GM12864 (cell line): ENCODE results near the gene PCSK2.

Source experiments
- DNase-seq: peaks from one replicate; pipeline ENCODE4 v3.0.0-alpha.2; 2011; ENCODE audit warnings: low read depth
- H3K4me3 ChIP-seq: 2 replicates; pipeline ENCODE4 v1.5.1; 2011; ENCODE audit warnings: mild to moderate bottlenecking, low read depth, low read length, control low read depth
- TF ChIP-seq, protein P1 (sequence below): IDR thresholded peaks from 2 replicates; pipeline ENCODE4 v1.5.1; 2011; ENCODE audit warnings: low read depth, mild to moderate bottlenecking, moderate library complexity, low read length, control low read depth, inconsistent platforms; ENCODE audit errors: missing control alignments

Gene PCSK2

DNA sequence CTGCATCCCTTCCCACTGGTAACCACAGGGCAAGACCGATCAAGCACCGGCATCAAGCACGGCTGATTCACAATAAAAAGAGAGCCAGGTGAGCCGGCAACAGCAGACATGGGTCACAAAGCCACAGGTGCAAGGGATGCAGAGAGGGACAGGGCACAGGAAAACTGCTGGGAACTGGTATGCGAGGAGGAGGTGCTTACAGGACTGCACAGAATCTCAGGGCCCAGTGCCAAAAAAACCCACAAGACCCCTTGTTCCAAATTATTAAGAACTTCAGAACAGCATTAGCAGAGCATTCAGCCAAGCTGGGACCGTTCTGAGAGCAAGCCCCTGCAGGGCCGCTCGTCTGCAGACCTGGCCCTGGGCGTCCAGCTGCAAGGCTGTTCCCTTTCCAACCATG is 269.0 kb downstream of the PCSK2 start:
- TF ChIP-seq, protein P1, sequence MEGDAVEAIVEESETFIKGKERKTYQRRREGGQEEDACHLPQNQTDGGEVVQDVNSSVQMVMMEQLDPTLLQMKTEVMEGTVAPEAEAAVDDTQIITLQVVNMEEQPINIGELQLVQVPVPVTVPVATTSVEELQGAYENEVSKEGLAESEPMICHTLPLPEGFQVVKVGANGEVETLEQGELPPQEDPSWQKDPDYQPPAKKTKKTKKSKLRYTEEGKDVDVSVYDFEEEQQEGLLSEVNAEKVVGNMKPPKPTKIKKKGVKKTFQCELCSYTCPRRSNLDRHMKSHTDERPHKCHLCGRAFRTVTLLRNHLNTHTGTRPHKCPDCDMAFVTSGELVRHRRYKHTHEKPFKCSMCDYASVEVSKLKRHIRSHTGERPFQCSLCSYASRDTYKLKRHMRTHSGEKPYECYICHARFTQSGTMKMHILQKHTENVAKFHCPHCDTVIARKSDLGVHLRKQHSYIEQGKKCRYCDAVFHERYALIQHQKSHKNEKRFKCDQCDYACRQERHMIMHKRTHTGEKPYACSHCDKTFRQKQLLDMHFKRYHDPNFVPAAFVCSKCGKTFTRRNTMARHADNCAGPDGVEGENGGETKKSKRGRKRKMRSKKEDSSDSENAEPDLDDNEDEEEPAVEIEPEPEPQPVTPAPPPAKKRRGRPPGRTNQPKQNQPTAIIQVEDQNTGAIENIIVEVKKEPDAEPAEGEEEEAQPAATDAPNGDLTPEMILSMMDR = no peak
- no peak for DNase-seq
- no peak overlapping the region for H3K4me3 ChIP-seq

DNA sequence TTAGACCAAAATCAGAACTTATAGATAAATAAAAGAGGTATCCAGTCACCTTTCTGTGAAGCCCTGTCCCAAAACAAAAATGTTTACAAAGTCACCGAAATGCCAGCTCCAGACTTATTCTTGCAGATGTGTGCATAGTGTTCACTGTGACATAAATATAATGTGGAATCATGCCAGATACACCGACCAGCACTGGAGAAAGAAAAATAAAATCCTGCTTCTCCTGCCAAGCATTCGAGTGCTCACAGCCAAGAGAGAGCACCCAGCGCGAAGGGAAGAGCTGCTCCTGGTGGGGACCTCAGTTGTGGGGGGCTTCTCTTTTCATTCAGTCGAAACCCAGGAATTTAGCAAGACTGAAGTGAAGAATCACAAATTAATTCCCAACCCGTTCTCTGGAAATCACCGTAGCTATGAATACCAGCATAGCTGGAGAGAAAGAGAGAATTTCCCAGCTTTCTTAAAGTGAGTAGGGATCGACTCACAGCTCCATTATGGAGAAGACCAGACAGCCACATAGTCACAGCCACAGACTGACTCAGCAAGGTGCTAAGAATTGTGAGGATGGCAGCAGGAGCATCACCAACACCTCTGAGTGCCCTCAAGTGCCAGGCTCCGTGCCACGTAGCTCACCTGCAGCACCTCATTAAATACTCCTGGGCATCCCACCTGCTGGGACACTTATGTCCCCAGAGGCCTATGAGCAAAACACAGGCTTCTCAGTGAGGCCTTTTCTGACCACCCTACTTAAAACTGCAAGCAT is 271.2 kb downstream of the PCSK2 start:
- TF ChIP-seq, protein P1 = no peak
- no peak for DNase-seq
- H3K4me3 ChIP-seq = no peak overlapping the region

GRCh38 chr20:17498641-17499040 is 271.8 kb downstream of the PCSK2 start:
- no peak for DNase-seq
- TF ChIP-seq, protein P1 = no peak
- H3K4me3 ChIP-seq = no peak overlapping the region

DNA sequence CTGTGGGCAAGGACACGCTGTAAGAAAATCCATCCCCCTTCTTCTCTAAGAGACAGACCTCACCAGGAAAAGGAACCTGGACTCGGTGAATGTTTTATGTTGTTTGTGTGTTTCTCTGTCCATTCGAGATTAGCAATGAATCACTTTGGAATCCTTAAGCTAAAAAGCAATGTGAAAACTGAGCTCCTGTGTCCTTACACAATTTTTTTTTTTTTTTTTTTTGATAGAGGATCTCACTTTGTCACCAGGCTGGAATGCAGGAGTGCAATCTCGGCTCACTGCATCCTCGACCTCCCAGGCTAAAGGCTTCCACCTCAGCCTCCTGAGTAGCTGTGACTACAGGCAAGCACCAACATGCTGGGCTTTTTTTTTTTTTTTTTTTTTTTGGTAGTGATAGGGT is 272.2 kb downstream of the PCSK2 start:
- TF ChIP-seq, protein P1 = no peak
- H3K4me3 ChIP-seq = no peak overlapping the region
- no peak for DNase-seq

- H3K4me3 ChIP-seq = no peak overlapping the region
- TF ChIP-seq, protein P1 = no peak
- no peak for DNase-seq
These were observed 273.4 kb downstream of the PCSK2 start for GRCh38 chr20:17500271-17500670.

DNA sequence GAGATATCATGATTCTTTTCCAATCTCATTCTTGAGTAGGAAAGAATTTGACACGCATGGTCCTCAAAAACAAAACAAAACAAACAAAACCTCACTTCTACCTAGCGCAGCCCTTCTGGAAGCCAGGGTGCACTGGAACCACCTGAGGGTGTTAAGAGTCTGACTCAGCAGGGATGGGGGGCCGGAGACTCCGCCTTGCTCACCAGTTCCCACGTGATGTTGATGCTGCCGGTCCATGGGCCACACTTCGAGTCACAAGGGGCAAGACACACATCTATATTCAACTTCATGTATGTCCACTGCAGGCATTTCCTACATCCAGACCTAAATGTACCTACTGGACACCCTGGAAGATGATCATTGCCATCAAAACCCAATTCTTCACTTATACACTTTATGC is 274.0 kb downstream of the PCSK2 start:
- no peak for DNase-seq
- no peak overlapping the region for H3K4me3 ChIP-seq
- TF ChIP-seq, protein P1 = no peak

- TF ChIP-seq, protein P1 = no peak
These were observed 274.9 kb downstream of the PCSK2 start for GRCh38 chr20:17501701-17502100.

More at GRCh38 chr20:17501701-17502100, 274.9 kb downstream of the PCSK2 start:
- no peak overlapping the region for H3K4me3 ChIP-seq
- DNase-seq = no peak
